DMS114 treated with DMSO at 0.1 percent for 48 hours (cell line): ENCODE data around the gene PRAMEF6.
"Not testable (repeated sequence)": the region's sequence is repeated elsewhere in the genome, so short reads cannot be mapped to it uniquely, and the experiment has no call there.

Experiments
- DNase-seq: peaks from one replicate; lab custom pipeline; 2025; ENCODE audit not compliant: unreplicated experiment; lab: John Stamatoyannopoulos, UW

PRAMEF6 gene

DNA sequence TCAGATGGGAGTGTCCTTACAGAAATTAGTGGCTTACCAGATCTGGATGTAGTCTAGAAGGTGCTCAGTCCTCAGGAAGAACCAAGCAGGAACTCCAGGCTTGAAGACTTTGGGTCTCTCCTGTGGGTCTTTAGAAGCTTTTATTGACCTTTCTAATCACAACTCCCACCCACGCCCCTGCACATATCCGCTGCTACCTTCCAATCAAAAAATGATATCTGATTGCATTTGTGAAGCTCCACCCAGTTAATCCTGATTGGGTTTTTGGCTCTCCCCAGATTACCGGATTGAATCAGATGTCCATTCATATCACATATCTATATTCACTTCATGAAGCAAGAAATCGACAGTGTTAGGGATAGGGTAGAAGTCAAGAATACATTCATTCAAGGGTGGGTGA lies at the start of gene PRAMEF6:
PRAMEF6 (minus strand) TSS at position 101 of the 400 bp plus-strand sequence. CDS start 5,062 bp downstream, outside the sequence.
- DNase-seq = not testable (repeated sequence)

DNA sequence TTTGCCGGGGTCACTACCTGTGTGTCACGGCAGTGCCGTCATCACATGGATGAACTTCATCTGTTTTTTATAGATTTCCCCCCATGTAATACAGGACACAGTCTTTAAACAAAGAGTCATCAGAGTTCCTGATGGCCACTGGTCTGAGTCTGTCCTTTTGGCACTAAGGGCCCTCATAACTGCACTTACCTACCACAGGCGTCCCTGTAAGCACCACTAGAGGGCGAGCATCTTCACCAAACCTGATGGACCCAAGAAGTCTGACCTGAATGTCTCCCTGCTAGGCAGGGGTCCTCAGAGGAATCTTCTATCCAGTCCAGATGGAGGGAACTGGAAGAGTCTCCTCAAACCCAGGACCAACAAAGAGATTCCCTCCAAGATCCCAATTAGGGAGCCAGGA lies 23.0 kb downstream of the PRAMEF6 start:
- not testable (repeated sequence) for DNase-seq

DNA sequence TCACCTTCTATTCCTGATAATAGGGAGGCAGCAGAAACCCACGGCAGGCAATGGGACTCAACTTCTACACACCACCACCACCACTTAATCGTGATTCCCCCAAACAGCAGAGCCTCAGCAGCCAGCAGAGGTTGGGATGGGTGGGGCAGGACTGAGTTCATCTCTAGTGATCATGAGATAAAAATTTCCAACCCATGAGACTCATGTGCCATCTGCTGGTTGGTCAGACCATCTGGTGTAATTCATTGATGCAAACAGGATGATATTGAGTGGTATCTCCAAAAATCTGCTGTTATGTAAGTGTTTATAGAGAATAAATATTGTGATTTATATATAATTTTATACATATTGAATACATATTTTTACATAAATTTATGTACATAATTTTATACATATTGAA lies 25.6 kb downstream of the PRAMEF6 start:
- peak; percentile 2 for DNase-seq

DNA sequence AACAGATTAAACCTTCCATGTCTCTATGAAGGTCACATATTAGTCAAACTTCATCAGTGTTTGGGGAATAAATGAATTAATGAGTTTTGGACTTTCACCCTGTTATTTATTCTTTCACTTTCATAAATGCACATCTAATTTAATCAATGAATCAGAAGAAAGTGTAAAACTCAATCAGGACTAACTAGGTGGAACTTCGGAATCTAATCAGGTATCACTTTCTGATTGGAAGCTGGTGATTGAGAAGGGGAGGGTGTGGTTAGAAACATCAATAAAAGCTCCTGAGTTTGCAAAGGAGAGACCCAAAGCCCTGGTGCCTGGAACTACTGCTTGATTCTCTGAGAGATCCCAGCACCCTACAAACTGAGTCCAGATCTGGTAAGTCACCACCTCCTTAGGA lies 31.1 kb downstream of the PRAMEF6 start, which contains the start of gene PRAMEF7:
PRAMEF7 (plus strand) TSS at position 301 of the 400 bp plus-strand sequence. CDS start 1,083 bp downstream, outside the sequence.
- DNase-seq = not testable (repeated sequence)

DNA sequence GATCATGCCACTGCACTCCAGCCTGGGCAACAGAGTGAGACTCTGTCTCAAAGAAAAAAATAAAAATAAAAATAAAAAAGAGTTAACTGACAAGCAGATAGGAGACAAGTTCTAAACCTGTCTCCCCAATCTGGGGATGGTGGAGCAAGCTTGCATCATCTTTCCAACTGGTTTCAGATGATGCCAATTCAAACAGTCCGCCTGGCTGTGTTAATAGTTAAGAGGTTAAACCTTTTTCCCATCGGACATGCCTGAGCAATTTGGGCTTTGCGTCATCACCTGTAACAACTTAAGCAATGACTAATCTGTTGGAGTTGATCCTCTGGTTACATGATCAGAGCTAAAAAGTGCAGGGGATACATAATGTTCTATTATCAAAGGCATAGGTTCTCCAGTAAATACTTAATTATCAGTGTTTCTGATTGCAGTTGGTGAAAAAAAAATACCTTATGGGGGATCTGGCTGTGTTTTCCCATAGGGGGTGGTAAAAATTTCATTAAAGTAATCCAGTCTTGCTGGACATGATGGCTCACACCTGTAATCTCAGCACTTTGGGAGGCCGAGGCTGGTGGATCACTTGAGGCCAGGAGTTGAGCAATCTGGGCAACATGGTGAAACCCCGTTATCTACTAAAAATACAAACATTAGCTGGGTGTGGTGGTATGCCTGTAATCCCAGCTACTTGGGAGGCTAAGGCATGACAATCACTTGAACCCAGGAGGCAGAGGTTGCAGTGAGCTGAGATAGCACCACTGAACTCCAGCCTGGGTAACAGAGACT lies 43.4 kb downstream of the PRAMEF6 start:
- DNase-seq = not testable (repeated sequence)

DNA sequence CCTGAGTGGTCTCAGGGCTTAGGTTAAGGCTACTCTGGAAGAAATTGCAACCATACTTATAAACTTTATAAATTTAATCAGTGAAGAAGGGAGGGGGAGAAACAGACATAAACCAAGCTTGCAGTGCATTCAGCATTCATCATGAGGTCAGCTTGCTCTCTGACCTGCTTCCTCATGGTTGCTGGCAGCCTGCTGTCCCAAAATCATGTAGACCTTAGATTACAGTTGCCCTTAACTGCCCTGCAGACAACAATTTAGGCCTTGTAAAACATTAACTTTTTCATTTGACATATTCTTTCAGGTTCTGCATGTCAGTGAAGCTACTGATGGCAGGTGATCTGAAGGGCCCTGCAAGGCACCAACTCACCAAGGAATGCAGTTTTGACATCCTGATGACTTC lies 48.2 kb downstream of the PRAMEF6 start:
- not testable (repeated sequence) for DNase-seq

DNA sequence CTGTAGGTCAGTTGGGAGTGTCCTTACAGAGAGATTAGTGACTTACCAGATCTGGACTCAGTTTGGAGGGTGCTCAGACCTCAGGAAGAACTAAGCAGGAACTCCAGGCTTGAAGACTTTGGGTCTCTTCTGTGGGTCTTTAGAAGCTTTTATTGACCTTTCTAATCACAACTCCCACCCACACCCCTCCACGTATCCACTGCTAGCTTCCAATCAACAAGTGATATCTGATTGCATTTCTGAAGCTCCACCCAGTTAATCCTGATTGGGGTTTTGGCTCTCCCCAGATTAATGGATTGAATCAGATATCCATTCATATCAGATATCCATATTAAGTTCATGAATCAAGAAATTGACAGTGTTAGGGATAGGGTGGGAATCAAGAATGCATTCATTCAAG lies 49.2 kb downstream of the PRAMEF6 start, which contains the start of gene PRAMEF10:
PRAMEF10 (minus strand) TSS at position 101 of the 400 bp plus-strand sequence. CDS start 2,423 bp downstream, outside the sequence.
- not testable (repeated sequence) for DNase-seq
